ENCODE results near the gene SPATA20. TPM values are rescaled to one million over a fixed set of nuclear protein-coding genes. Genes with fewer than 3 reads are reported as not detected.

Gene SPATA20
- total RNA-seq, 1 donor from 2014 or later = 463 TPM

- H3K4me1 ChIP-seq = peaks cover 17 to 31% of the 10 kb centered on the region in 2 donors
- peaks cover 10% of the 10 kb centered on the region for H3K27me3 ChIP-seq
- H3K36me3 ChIP-seq = peaks cover 7 to 12% of the 10 kb centered on the region in 2 donors
- intact Hi-C loops (cut with DNase I) = no loop called here
- H3K4me3 ChIP-seq = peak overlapping the region in 1 of 2 donors; percentile 57
- H3K27ac ChIP-seq = peak overlapping the region in 1 of 2 donors; percentile 22
- DNase-seq (ENCODE audit: low spot score in 2 of 2) = no peak
- TF ChIP-seq CTCF (IDR thresholded peaks at IDR 0.05) = no peak
- no peaks in the 10 kb centered on the region for H3K9me3 ChIP-seq
These were observed 11.6 kb downstream of the SPATA20 start for GRCh38 chr17:50558581-50558940.

DNA sequence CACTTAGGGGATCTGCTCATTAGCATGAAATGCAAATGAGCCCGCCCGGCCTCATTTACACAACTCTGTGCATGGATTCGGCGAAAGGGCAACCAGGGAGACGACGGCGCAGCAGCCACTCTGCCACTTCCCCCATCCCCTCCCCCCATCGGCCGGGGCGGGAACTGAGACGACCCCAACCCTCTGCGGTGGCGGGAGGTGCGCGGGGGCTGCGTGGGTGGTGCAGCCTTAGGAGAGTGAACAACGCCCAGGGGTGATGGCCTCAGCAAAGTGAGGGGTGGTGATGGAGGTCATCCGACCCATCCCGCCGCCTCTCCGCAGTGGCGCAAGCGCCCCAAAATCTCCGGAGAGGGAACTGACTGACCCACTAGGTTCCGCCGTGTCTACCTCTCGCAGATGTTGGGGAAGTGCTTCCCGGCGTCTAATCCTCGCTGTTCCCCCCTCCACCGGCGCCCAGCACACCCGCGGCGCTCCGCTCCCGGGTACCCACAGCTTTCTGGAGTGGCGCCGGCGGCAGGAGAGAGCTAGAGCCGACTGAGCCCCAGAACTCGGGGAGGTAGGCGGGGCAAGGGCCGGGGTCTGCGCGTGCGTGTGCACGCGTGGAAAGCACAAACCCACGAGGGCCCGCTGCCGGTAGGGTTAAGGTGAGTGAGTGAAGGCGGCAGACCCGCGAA, 12.1 kb downstream of the SPATA20 start:
- H3K4me3 ChIP-seq = peak overlapping the region; percentile 57 to 74
- H3K9me3 ChIP-seq = no peaks in the 10 kb centered on the region
- no peak for TF ChIP-seq CTCF (IDR thresholded peaks at IDR 0.05)
- H3K27ac ChIP-seq = peak overlapping the region in 1 of 2 donors; percentile 22
- intact Hi-C loops (cut with DNase I) = no loop called here
- peaks cover 10% of the 10 kb centered on the region for H3K27me3 ChIP-seq
- H3K4me1 ChIP-seq = peaks cover 17 to 34% of the 10 kb centered on the region in 2 donors
- no peak for DNase-seq (ENCODE audit: low spot score in 2 of 2)
- H3K36me3 ChIP-seq = peaks cover 7 to 12% of the 10 kb centered on the region in 2 donors

- TF ChIP-seq CTCF (IDR thresholded peaks at IDR 0.05) = no peak
- peaks cover 7 to 12% of the 10 kb centered on the region in 2 donors for H3K36me3 ChIP-seq
- peak in 1 of 2 donors; percentile 89 for DNase-seq (ENCODE audit: low spot score in 2 of 2)
- peak overlapping the region; percentile 57 to 74 for H3K4me3 ChIP-seq
- H3K27me3 ChIP-seq = peaks cover 10% of the 10 kb centered on the region
- intact Hi-C loops (cut with DNase I) = loop anchor here (5.0 kb wide), 1 partner anchor 73 kb away; the partner anchor contains the start of gene ABCC3
- H3K9me3 ChIP-seq = no peaks in the 10 kb centered on the region
- peaks cover 19 to 39% of the 10 kb centered on the region in 2 donors for H3K4me1 ChIP-seq
- H3K27ac ChIP-seq = peak overlapping the region in 1 of 2 donors; percentile 22
These were observed 12.8 kb downstream of the SPATA20 start for GRCh38 chr17:50559674-50560184.

DNA sequence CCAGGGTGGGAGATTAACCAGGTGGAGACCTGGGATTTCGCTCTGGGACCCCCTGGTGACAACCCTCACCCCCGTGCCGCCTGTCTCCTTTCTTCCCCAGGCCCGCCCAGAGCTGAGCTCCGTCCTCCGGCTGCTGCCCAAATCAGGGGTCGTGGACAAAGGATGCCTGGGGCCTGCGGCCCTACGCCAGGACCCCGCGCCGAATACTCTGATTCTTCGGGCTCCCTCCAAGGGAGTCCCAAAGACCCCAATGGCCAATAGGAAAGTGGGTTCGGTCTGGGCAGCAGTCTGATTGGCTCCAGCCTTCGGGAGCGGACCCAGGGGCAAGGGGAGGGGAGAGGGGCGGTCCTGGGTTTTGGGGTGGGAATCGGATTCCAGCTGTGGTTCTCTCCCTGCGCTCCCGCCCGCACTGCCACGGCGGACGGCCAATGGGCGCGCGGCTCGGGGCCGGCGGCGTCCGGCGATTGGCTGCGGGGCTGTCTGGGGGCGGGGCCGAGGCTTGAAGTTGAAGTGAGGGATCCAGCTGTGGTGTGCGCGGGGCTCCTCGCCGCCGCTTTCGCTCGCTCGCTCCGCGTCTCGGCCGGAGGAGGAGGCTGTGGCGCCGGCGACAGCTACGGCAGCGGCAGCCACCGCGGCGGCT, 13.3 kb downstream of the SPATA20 start, which contains the start of gene CACNA1G:
Gene CACNA1G, plus strand, starts transcription at position 531 of the 640 bp plus-strand sequence. CDS start 745 bp downstream, outside the sequence.
- Histone ChIP-seq H3K27me3 (peaks cover 10% of the 10 kb centered on the region), H3K4me1 (peaks cover 22 to 44% of the 10 kb centered on the region in 2 donors), H3K27ac (no peak within 1 kb of the TSS), H3K4me3 (peak within 1 kb of the TSS; percentile 57 to 74), H3K9me3 (no peaks in the 10 kb centered on the region), H3K36me3 (peaks cover 4 to 8% of the 10 kb centered on the region in 2 donors)
- no peak for TF ChIP-seq CTCF (IDR thresholded peaks at IDR 0.05)
- intact Hi-C loops (cut with DNase I) = loop anchor here (5.0 kb wide), 1 partner anchor 72 kb away; the partner anchor contains the start of gene ABCC3
- peak; percentile 47 to 95 for DNase-seq (ENCODE audit: low spot score in 2 of 2)

GRCh38 chr17:50560931-50561745, 14.2 kb downstream of the SPATA20 start:
- no peak overlapping the region for H3K27ac ChIP-seq
- H3K4me1 ChIP-seq = peaks cover 23 to 47% of the 10 kb centered on the region in 2 donors
- H3K36me3 ChIP-seq = no peaks in the 10 kb centered on the region
- H3K4me3 ChIP-seq = peak overlapping the region; percentile 57 to 74
- no peaks in the 10 kb centered on the region for H3K9me3 ChIP-seq
- H3K27me3 ChIP-seq = peaks cover 10% of the 10 kb centered on the region
- DNase-seq (ENCODE audit: low spot score in 2 of 2) = peak in 1 of 2 donors; percentile 67
- intact Hi-C loops (cut with DNase I) = loop anchor here (5.0 kb wide), 1 partner anchor 71 kb away; the partner anchor contains the start of gene ABCC3
- no peak for TF ChIP-seq CTCF (IDR thresholded peaks at IDR 0.05)
